GM10266 (cell line): ENCODE results near the gene DNAJC2.
"Not testable (repeated sequence)": the region's sequence is repeated elsewhere in the genome, so short reads cannot be mapped to it uniquely, and the experiment has no call there.

Experiments
- DNase-seq: peaks from one replicate; pipeline ENCODE4 v3.0.0; 2012; ENCODE audit errors: extremely low spot score
- CTCF ChIP-seq: IDR thresholded peaks from 2 replicates; pipeline ENCODE4 v1.5.1; 2012; ENCODE audit warnings: mild to moderate bottlenecking, low read depth; ENCODE audit not compliant: control insufficient read depth, insufficient read depth; ENCODE audit errors: missing control alignments

DNAJC2 gene

GRCh38 chr7:103307503-103308231 lies 36.9 kb downstream of the DNAJC2 start:
- DNase-seq: no peak
- no peak for TF ChIP-seq CTCF

GRCh38 chr7:103301441-103301840 lies 43.1 kb downstream of the DNAJC2 start:
- TF ChIP-seq CTCF: no peak
- no peak for DNase-seq

GRCh38 chr7:103299660-103300059 lies 44.9 kb downstream of the DNAJC2 start:
- DNase-seq: no peak
- no peak for TF ChIP-seq CTCF

GRCh38 chr7:103297837-103298179 lies 46.8 kb downstream of the DNAJC2 start:
- TF ChIP-seq CTCF: no peak
- DNase-seq: no peak

GRCh38 chr7:103296901-103297836 lies 47.4 kb downstream of the DNAJC2 start, which contains the start of gene PMPCB:
PMPCB (plus strand) TSS chr7:103297435; CDS start chr7:103297460, 25 bp downstream.
- DNase-seq: peak; percentile 91
- peak; percentile 93 for TF ChIP-seq CTCF

GRCh38 chr7:103293526-103293925 lies 51.0 kb downstream of the DNAJC2 start:
- no peak for TF ChIP-seq CTCF
- DNase-seq: no peak

- no peak for DNase-seq
- no peak for TF ChIP-seq CTCF
Measured at GRCh38 chr7:103292122-103292521, 52.4 kb downstream of the DNAJC2 start.

GRCh38 chr7:103282802-103283427 lies 61.7 kb downstream of the DNAJC2 start:
- DNase-seq: not testable (repeated sequence)

GRCh38 chr7:103280803-103281155 lies 63.8 kb downstream of the DNAJC2 start:
- not testable (repeated sequence) for DNase-seq
